GM19328 (cell line): ENCODE results near the gene MLC1.
"Not testable (repeated sequence)": the region's sequence is repeated elsewhere in the genome, so short reads cannot be mapped to it uniquely, and the experiment has no call there.

Source experiments
- ATAC-seq: cut with Tn5 transposase; IDR thresholded peaks from one replicate; pipeline ENCODE4 v1.9.1; 2021; ENCODE audit warnings: mild to moderate bottlenecking, moderate library complexity; ENCODE audit not compliant: unreplicated experiment

Gene MLC1

DNA sequence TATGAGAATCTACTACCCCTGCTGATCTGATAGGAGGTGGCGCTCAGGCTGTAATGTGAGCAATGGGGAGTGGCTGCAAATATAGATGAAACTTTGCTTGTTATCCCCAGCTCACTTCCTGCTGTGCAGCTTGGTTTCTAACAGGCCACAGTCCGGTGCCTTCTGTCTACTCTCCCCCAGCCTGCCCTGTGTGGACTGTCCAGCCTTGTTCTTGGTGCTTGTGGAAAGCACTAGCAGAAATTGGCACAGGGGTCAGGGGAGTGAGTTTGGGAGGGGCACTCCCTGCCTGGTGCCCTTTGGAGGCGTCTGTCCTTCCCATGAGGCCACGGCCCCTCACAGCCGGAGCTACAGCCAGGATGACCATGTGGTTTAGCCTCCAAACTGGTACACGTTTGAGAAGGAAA lies 18.9 kb upstream of the MLC1 start:
- ATAC-seq: no peak

DNA sequence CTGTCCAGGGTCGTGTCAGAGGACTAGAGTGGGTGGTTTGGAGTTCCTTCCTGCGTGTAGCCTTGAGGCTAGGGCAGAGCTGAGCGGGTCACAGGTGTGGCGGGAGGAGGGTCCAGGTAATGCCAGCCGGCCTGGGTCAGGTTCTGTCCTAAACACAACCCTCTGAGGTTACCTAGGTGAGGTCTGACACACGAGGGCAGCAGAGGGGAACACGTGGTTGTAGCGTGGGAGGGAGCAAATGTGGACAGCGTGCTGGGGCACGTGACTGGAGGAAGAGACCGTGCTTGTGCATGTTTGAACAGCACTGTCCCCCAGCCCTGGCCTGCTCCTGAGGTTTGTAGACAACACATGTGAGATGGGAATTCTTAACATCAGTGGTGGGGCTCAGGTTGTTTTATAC lies 17.7 kb upstream of the MLC1 start:
- no peak for ATAC-seq

DNA sequence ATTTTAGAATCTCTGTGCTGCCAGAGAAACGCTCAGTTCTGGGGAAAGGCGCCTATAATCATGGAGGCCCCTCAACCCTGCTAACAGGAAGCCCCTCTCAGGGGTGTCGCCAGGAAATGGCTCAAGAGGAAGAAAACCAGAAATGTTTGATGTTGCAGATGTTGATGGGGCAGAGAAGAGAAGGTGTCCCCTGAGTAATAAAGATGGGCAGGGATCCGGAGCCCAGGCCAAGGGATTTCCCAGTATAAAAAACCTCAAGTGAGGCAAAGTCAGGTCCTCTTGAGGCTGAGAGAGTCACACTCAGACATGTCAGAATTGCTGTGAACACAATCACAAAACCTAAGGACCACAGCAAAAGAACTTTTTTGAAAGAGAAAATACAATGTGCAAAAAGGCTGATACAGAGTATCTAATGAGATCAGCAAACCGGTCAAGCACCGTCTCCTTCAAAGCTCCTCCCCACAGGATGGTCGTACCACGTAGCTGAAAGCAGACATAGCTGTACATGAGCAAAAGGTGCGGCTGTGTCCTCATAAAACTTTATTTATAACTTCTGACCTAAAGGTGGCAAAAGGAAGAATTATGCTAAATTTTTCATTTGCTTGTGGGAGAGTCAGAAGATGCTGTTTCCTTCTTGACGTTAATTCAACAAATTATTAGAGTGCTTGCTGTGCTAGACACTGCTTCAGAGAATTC lies 16.8 kb upstream of the MLC1 start:
- ATAC-seq: no peak

DNA sequence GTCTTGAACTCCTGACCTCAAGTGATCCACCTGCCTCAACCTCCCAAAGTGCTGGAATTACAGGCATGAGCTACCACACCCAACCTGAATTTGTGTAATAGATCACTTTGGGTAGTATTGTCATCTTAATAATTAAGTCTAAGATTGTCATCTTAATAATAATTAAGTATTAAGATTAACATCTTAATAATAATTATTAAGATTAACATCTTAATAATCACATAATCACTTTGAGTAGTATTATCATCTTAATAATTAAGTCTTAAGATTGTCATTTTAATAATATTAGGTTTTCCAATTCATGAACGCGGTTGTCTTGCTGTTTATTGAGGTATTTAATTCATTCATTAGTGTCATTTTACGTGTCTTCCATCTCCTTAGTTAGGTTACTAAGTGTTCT lies 12.8 kb upstream of the MLC1 start:
- no peak for ATAC-seq

DNA sequence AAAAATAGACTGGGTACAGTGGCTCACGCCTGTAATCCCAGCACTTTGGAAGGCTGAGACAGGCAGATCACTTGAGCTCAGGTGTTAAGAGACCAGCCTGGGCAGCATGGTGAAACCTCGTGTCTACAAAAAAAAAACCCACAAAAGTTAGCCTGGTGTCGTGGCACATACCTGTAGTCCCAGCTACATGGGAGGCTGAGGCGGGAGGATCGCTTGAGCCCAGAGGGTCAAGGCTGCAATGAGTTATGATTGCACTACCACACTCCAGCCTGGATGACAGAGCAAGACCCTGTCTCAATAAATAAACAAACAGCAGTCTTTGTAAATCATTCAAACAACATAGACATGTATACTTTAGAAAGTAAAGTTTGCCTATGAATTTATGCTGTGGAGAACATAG lies 7.1 kb upstream of the MLC1 start:
- ATAC-seq: no peak

DNA sequence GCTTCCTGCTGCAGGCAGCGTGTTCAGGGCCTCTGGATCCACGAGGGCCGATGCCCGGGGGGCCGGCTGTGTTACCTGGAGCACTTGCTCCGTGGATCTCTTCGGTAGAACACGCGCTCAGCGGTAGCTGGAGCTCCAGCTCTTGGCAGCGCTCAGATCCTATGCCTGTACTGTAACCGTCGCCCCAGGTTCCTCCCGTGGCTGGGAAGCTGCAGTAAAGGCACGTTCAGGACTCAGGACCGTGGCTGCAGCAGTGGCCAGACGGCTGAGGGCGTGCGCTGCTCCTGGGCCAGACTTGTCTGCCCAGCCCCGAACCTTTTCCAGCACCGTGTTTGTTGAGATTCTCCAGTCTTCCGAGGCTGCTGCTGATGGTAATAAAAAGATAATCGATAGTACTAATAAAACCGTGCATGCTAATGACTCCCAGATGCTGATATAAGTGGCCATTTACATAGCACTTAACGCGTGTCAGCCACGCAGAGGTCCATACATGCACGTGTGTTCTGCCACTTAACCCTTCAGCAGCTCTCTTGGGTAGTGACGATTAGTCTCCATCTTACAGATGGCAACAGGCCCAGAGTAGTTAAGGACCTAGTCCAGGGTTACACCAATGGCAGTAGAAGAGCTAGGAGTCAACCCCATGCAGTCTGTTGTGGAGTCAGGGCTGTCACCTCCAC lies 6.0 kb upstream of the MLC1 start:
- ATAC-seq: no peak

DNA sequence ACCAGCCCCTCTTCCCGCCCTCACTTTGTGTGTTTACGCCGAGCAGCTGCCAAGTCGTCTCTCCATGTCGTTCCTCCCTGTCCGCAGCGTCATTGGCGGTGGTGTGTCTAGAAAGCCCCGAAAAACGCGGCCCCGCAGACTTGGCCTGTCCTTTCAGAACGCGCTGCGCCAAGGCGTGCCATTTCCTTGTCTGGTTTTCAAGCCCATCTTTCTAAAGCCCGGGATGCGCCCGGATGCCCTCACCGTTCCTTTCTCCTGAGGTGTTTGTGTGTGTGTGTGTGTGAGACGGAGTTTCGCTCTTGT lies 5.1 kb upstream of the MLC1 start:
- ATAC-seq: no peak

DNA sequence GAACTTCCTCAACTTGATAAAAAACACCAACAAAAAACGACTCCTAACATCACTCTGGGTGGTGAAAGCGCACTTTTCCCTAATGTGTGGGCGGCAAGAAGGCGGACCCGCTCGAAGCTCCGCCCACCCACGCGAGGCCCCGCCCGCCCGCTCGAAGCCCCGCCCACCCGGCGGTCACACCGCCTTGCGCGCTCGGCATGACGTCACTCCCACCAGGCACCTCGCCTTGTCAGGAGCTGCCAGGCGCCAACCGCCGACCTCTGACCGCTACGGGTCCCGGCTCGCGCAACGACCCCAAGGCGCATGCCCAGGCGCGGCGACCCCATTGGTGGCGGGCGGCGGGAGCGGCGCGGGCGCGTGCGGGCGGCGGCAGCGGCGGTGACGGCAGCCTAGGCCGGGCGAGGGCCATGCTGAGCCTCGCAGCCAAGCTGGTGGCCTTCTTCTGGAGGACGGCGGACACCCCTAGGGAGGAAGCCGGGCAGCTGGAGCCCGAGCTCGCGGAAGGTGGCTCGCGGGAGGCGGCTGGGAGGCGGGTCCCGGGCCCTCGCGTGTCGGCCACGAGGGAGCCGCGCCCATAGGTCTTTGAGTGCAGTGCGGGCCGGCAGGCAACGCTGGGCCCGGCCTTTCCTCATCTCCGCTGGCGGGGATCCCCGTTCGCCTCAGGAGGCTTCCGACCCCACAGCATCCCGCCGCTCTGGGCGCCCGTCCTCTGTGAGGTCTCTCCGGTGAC lies 4.6 kb upstream of the MLC1 start, which contains the start of gene MOV10L1:
MOV10L1 (plus strand) TSS at position 325 of the 730 bp plus-strand sequence; CDS start at position 408, 83 bp downstream.
- ATAC-seq: no peak

DNA sequence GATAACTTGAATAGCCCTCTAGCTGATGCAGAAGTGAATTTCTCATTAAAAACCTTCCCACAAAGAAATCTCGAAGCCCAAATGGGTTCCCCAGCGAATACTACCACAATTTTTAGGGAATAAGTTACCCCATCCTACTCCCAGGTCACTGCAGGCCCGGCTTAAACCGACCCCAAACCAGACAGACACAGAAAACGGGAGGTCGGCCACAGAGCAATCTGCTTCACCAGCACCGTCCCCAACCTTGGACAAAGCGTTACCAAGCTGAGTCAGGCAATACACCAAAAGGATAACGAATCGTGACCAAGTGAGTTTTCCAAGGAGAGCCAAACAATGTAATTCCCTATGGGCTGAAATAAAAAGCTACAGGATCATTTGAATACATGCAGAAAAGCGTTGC lies 4.0 kb upstream of the MLC1 start:
- ATAC-seq: no peak

DNA sequence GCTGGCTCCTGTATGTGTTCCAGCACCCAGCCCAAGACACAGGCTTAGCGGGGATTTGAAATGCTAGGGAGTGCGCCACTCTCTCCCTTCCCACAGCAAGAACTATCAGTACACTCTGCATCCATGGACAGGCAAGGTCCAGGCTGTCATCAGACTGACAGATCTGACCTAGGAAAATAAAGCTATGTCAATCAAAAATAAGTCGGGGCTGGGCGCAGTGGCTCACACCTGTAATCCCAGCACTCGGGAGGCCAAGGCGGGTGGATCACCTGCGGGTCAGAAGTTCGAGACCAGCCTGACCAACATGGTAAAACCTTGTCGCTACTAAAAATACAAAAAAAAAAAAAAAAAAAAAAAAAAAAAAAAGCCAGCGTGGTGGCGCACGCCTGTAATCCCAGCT lies 2.9 kb upstream of the MLC1 start:
- no peak for ATAC-seq

DNA sequence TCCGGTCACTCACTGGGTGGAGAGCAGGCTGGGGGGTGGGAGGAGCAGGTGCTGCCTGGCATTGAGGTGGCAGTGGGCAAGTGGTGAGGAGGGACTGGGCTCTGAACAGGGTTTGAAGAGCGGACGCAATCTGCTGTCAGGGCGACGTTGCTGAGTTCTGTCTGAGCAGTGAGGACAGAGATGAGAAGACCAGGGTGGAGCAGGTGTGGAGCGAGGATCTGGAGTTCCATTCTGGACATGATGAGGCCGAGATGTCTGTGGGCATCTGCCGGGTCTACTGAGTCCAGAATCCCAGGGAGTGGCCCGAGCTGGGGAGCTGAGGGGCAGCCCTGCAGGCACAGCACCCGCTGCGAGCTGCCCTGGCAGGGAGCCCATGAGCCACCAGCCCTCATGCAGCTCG lies 2.4 kb upstream of the MLC1 start:
- ATAC-seq: no peak

DNA sequence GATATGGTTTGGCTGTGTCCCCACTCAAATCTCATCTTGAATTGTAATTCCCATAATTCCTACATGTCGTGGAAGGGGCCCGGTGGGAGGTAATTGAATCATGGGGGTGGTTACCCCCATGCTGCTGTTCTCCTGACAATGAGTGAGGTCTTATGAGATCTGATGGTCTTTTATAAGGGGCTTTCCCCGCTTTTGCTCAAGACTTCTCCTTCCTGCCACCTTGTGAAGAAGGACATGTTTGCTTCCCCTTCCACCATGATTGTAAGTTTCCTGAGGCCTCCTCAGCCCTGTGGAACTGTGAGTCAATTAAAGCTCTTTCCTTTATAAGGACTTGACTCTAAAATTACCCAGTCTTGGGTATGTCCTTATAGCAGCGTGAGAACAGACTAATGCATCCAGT lies 1.7 kb upstream of the MLC1 start:
- ATAC-seq: not testable (repeated sequence)

DNA sequence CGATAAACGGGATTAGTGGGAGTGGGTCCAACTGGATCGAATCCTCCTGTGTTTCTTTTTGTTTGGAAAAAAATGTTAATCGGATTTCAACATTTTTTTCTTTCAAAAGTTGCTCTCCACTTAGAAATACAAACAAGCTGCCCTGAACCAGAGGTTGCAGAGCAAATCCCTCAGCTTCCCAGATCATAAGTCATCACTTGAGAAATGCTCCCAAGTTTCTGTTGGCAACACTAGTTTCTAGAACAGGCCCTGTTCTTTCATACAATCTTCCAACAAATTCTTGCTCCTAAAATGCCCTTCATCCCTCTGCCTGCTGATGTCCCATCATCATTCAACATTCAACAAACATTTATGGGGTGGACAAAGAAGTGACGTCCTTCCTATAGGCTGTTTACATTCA lies 1.3 kb upstream of the MLC1 start:
- no peak for ATAC-seq

DNA sequence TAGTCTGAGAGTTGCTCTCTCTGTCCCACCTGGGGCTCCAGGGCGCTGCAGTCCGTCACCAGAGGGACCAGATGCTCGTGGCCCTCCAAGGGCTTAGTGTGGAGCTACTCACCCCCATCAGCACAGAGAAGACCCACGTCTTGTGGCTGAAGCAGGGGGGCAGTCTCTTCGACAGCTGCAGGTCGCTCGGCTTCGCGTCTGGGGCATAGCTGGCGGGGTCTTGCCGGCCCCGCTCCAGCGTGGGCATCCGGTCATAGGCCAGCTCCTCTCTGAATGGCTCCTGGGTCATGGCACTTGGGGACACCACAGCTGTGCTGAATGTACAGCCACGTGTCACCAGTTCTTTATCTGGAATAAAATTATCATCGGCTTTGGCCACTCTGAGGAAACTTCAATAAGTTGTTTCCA lies 608 bp downstream of the MLC1 start:
- ATAC-seq: no peak

DNA sequence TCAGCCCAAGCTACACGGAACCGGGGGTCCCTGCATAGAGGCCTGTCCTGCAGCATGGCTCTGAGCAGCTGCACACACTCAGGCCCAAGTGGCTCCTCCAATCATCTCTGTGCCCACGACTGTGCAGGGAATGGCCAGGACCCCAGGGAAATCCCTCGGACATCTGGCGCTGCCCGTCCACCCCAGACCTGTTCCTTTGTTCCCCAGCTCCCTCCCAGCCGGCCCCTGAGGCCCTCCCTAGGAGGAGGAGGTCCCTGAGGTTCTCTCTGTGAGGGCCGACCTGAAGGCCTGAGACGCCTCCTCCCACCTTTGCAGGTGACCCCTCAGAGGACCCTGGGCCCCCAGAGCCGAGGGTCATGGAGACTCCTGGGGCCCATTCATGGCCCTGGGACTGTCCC lies 1.1 kb downstream of the MLC1 start:
- no peak for ATAC-seq

DNA sequence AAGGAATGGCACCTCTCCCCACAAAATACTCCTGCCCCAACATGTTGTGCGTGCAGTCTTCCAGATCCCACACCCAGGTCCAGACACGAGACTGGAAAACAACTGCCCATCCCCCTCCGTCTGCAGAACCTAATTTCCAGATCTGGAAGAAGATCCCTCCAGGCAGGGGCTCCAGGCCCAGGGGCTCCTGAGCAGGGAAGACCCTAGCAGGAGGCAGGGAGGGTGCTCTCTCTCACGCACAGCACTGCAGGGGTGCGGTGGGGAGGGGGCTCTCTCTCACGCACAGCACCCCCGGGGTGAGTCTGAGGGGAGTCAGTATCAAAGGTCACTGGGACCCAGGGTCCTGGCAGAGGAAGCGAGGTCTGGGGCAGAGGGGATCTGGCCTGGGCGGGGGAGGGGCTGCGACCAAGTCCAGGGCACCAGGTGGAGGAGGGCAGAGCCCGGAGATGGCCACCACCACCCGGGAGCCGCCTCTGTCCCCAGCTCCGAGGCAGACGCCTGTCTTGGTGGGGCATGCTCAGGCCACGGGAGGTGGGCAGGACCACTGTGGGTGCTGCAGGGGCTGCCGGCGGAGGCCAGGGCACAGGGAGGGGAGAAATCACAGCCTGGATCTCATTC lies 1.7 kb downstream of the MLC1 start:
- ATAC-seq: no peak

DNA sequence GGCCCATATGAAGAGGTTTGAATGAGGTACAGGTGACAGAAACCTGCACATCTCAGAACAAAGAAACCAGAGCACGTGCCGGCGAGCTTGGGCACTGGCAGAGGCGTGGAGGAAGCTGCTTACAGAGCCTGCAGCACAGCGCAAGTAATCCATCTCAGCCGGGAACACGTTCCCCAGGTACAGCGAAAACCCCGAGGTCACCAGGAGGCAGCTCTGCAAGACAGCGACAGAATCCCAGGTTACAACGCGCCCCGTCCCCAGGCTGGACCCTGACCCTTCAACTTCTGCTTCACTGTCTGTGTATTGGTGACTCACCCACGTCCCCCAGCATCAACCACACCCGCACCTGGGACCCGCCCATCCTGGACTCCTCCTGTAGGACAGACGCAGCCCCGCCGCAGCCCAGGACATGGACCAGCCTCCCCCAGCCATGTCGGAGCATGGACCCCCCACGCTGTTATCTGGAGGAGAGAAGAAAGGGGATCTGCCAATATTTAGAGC lies 2.2 kb downstream of the MLC1 start:
- ATAC-seq: no peak

DNA sequence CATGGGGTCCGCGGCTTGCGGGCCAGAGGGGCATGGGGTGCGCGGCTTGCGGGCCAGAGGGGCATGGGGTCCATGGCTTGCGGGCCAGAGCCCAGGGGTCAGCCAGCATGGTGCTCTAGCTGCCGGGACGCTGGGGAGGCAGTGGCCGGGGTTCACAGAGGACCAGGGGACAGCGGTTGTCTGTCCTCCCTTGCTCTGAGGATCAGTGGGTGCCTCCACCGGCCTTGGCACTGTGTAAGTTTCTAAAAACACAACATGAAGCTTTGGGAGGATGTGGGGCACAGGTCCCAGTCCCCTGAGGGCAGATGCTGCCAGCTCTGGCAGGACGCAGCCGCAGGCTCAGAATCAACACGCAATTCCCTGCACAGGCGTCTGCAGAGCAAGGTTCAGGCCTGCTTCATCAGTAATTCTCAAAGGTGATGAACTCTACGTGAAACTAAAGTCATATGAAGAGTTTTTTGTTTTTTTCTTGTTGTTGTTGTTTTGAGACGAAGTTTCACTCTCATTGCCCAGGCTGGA lies 3.0 kb downstream of the MLC1 start:
- no peak for ATAC-seq

DNA sequence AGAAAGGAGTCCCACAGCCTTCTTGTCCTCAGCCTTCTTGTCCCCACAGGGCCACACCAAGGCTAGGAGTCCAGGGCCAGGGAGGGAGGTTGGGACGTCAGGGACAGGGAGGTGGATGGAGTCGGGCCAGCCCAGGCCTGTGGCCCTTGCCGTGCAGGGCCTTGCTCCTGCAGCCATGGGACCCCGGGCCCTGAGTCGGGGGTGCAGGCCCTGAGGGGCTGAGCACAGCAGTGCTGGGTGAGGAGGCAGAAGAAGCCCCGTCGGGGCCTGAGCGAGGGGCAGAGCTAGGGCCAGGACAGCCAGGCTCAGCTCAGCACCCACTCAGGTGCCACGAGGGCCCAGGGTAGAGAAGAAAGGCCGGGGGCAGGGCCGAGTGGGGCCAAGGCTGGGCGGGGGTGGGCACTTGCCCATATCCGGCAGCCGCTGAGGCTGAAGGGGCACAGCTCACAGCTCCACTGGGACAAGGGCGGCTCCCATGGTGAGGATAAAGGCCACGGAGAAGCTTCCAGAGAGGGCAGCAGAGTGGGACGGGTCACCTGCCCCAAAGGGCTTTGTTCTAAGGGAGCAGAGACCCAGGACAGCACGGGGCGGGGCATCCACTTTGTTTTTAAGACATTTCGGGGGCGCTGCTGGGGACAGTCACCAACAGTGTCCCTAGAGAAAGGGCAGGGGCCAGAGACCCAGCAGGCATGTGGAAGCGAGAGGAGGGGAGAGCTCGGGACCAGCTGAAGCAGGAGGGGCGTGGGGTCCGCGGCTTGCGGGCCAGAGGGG lies 3.6 kb downstream of the MLC1 start:
- no peak for ATAC-seq

DNA sequence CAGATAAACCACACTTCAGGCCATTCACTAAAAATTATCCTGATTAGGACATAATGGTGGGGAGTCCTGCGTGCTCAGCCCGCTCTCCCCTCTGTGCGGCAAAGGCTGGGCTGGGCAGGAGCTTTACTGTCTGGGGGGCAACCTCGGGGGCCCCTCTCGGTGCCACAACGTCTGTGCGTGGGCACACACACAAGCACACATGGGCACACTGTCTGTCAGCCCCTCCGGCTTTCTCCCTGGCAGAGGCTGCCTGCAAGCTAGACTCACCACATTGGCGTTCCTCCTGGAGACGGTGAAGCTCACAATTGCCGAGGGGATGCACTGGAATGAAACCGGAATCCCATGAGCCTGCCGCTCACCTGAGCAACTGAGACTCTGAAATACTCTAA lies 5.2 kb downstream of the MLC1 start:
- no peak for ATAC-seq

DNA sequence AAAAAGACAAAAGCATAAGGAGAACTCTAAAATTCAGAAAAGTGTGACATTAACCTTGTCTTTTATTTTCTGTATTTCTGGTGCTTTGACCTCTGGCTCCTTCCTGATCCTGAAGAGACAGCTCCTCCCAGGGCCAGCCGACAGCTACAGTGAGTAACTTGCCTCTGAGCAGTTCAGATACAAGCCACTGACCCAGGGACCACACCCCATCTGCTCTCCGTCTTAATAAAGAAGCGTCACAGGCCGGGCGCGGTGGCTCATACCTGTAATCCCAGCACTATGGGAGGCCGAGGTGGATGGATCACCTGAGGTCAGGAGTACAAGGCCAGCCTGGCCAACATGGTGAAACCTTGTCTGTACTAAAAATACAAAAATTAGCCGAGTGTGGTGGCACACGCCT lies 6.5 kb downstream of the MLC1 start:
- no peak for ATAC-seq
